Measurements from ENCODE around the gene GRID2IP. TPM values are rescaled to one million over a fixed set of nuclear protein-coding genes. Genes with fewer than 3 reads are reported as not detected.

GRID2IP gene
- total and polyA plus RNA-seq, 2 of the 13 experiments (the other 11 are each of a cell fraction or from before 2014, with no cell fraction given) = 0.03 TPM; not detected in 1

DNA sequence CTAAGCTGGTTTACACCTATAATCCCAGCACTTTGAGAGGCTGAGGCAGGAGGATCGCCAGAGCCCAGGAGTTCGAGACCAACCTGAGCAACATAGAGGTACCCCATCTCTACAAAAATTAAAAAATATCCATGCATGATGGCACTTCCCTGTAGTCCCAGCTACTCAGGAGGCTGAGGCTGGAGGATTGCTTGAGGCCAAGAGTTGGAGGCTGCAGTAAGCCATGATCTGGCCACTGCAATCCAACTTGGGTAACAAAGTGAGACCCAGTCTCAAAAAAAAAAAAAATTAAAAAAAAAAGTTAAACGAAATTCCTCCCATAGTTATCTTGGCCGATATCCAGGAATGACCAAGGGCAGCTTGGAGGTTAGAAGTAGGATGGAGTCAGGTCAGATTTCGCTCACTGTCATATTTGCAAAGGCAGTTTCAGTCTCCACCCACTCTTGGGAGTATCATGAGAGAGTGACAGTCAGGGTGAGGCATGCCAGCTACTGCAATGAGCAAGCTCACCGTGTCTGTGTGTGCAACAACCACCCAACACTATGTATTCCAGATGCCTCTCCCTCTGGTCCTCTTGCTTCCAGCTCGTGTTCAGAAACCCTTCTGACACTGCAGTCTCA is 20.0 kb upstream of the GRID2IP start:
- intact Hi-C loops (cut with micrococcal nuclease; ENCODE audit: unreplicated experiment) = no loop called here
- H3K36me3 ChIP-seq (replicated peaks in 1 of 2; ENCODE audit: control insufficient read depth in 1 of 2, insufficient read depth in 2 of 2, low read length in 2 of 2) = peaks cover 3 to 5% of the 10 kb centered on the region in 2 experiments; a peak in 4 of 5 replicates
- ChIA-PET POLR2A (interaction anchor here (0.5 to 1.3 kb wide), 7 partner anchors 9 to 563 kb away, joined by 3 to 6 read pairs (median 3); partner anchors contain the start of gene PMS2), CTCF (ENCODE audit: low intra/inter-chr PET ratio, low total read pairs) (no interaction called here)
- H3K4me3 ChIP-seq (replicated peaks in 1 of 3; ENCODE audit: insufficient read depth in 1 of 3, low read depth in 2 of 3, low read length in 3 of 3) = no peak overlapping the region
- in situ Hi-C loops (cut with HindIII; ENCODE audit: extremely low pct_ligation_motif_present, low pct_unique_long_range_greater_than_20kb) = no loop called here
- no peaks in the 10 kb centered on the region for H3K9me3 ChIP-seq (ENCODE audit: low read length)
- peak overlapping the region; percentile 28; the same call in 1 of the 2 replicates for H3K4me2 ChIP-seq (ENCODE audit: low read depth, low read length)
- peaks cover 77% of the 10 kb centered on the region for H3K4me1 ChIP-seq (ENCODE audit: insufficient read depth, low read length)
- FAIRE-seq (peak; percentile 96), DNase-seq (ENCODE audit: low spot score) (peak; percentile 89), ATAC-seq (peak; percentile 82)
- H3K27me3 ChIP-seq (ENCODE audit: control insufficient read depth in 1 of 2, insufficient read depth in 2 of 2, low read length in 2 of 2) = no peaks in the 10 kb centered on the region
- H3K9ac ChIP-seq (ENCODE audit: insufficient read depth, low read depth, low read length) = 0 out of 2 replicates have a peak overlapping the region, but pooled peaks have one; percentile 30
- H3K27ac ChIP-seq (ENCODE audit: extremely low read length, insufficient read depth, low read length) = no peak overlapping the region
- BruUV-seq (replicated peaks) = no TSS peak
- H3K79me2 ChIP-seq (ENCODE audit: insufficient read depth, low read length) = peaks cover 3% of the 10 kb centered on the region
- H4K20me1 ChIP-seq (ENCODE audit: insufficient read depth, low read length) = no peaks in the 10 kb centered on the region
- WGBS (ENCODE audit: low lambda C conversion rate) = 32% methylated on average over 7 of the region's 7 CpGs
- no peak overlapping the region for H2AFZ ChIP-seq (ENCODE audit: low read length)
- TF ChIP-seq ZNF782 (CRISPR knock-in tag; IDR thresholded peaks at IDR 0.05; ENCODE audit: borderline replicate concordance) (no peak), ZNF496 (CRISPR knock-in tag; IDR thresholded peaks at IDR 0.05; ENCODE audit: insufficient replicate concordance) (no peak), ZKSCAN5 (CRISPR knock-in tag; IDR thresholded peaks at IDR 0.05) (no peak), ZNF382 (CRISPR knock-in tag; IDR thresholded peaks at IDR 0.05; ENCODE audit: borderline replicate concordance) (no peak), PCBP2 (optimal IDR thresholded peaks at IDR 0.05; ENCODE audit: low read depth, low read length, poor library complexity, severe bottlenecking) (no peak), TRIM22 (IDR thresholded peaks at IDR 0.05) (no peak), ZNF362 (CRISPR knock-in tag; IDR thresholded peaks at IDR 0.05; ENCODE audit: borderline replicate concordance) (peak; percentile 74), ZBTB7B (CRISPR knock-in tag; IDR thresholded peaks at IDR 0.05) (no peak), ZNF713 (CRISPR knock-in tag; IDR thresholded peaks at IDR 0.05) (no peak), ZNF792 (CRISPR knock-in tag; IDR thresholded peaks at IDR 0.05) (no peak)
- TF ChIP-seq, protein P1, sequence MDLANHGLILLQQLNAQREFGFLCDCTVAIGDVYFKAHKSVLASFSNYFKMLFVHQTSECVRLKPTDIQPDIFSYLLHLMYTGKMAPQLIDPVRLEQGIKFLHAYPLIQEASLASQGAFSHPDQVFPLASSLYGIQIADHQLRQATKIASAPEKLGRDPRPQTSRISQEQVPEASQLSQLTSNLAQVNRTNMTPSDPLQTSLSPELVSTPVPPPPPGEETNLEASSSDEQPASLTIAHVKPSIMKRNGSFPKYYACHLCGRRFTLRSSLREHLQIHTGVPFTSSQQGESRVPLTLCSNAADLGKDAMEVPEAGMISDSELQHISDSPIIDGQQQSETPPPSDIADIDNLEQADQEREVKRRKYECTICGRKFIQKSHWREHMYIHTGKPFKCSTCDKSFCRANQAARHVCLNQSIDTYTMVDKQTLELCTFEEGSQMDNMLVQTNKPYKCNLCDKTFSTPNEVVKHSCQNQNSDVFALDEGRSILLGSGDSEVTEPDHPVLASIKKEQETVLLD (CRISPR knock-in tag; IDR thresholded peaks at IDR 0.05; ENCODE audit: low read depth) = no peak
- TF ChIP-seq, protein P2, sequence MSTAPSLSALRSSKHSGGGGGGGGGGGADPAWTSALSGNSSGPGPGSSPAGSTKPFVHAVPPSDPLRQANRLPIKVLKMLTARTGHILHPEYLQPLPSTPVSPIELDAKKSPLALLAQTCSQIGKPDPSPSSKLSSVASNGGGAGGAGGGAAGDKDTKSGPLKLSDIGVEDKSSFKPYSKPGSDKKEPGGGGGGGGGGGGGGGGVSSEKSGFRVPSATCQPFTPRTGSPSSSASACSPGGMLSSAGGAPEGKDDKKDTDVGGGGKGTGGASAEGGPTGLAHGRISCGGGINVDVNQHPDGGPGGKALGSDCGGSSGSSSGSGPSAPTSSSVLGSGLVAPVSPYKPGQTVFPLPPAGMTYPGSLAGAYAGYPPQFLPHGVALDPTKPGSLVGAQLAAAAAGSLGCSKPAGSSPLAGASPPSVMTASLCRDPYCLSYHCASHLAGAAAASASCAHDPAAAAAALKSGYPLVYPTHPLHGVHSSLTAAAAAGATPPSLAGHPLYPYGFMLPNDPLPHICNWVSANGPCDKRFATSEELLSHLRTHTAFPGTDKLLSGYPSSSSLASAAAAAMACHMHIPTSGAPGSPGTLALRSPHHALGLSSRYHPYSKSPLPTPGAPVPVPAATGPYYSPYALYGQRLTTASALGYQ (CRISPR knock-in tag; IDR thresholded peaks at IDR 0.05) = no peak
- TF ChIP-seq, protein P3, sequence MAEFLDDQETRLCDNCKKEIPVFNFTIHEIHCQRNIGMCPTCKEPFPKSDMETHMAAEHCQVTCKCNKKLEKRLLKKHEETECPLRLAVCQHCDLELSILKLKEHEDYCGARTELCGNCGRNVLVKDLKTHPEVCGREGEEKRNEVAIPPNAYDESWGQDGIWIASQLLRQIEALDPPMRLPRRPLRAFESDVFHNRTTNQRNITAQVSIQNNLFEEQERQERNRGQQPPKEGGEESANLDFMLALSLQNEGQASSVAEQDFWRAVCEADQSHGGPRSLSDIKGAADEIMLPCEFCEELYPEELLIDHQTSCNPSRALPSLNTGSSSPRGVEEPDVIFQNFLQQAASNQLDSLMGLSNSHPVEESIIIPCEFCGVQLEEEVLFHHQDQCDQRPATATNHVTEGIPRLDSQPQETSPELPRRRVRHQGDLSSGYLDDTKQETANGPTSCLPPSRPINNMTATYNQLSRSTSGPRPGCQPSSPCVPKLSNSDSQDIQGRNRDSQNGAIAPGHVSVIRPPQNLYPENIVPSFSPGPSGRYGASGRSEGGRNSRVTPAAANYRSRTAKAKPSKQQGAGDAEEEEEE (CRISPR knock-in tag; IDR thresholded peaks at IDR 0.05; ENCODE audit: borderline replicate concordance) = no peak
- TF ChIP-seq, protein P4, sequence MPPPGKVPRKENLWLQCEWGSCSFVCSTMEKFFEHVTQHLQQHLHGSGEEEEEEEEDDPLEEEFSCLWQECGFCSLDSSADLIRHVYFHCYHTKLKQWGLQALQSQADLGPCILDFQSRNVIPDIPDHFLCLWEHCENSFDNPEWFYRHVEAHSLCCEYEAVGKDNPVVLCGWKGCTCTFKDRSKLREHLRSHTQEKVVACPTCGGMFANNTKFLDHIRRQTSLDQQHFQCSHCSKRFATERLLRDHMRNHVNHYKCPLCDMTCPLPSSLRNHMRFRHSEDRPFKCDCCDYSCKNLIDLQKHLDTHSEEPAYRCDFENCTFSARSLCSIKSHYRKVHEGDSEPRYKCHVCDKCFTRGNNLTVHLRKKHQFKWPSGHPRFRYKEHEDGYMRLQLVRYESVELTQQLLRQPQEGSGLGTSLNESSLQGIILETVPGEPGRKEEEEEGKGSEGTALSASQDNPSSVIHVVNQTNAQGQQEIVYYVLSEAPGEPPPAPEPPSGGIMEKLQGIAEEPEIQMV (CRISPR knock-in tag; IDR thresholded peaks at IDR 0.05; ENCODE audit: low read depth) = no peak
